Esophagus squamous epithelium (tissue), 5 donors: ENCODE measurements around the gene GABRG3. TPM values are rescaled to one million over a fixed set of nuclear protein-coding genes. Genes with fewer than 3 reads are reported as not detected.

Experiments
- DNase-seq: peaks from one replicate; lab custom pipeline; 2025; lab: John Stamatoyannopoulos, UW
- H3K27ac ChIP-seq, 4 donors: fragments of 200-600 bp; sonication (generic); one replicate each; pipeline ENCODE4 v1.5.1; 2016 to 2019; ENCODE audit warnings: mild to moderate bottlenecking in 1 of 4
- H3K27me3 ChIP-seq, 4 donors: fragments of 200-600 bp; sonication (generic); 1 replicate in 3 of 4; 2 replicates in 1 of 4; pipeline versions ENCODE4 v1.5.1 to v1.6.0; 2017 to 2021; ENCODE audit warnings: antibody characterized with exemption in 1 of 4
- H3K36me3 ChIP-seq, 3 donors: fragments of 200-600 bp; sonication (generic); one replicate each; pipeline ENCODE4 v1.5.1; 2016 to 2019
- H3K4me1 ChIP-seq, 3 donors: fragments of 200-600 bp; sonication (generic); one replicate each; pipeline ENCODE4 v1.5.1; 2017 to 2019
- H3K4me3 ChIP-seq, 4 donors: fragments of 200-600 bp; sonication (generic); 1 replicate in 3 of 4; 2 replicates in 1 of 4; pipeline ENCODE4 v1.5.1; 2016 to 2019; ENCODE audit warnings: mild to moderate bottlenecking in 2 of 4, moderate library complexity in 1 of 4
- H3K9me3 ChIP-seq, 3 donors: fragments of 200-600 bp; sonication (generic); one replicate each; pipeline ENCODE4 v1.5.1; 2016 to 2019
- CTCF ChIP-seq, 6 experiments: fragments of 450-650 bp in 4 of 6; fragments of 200-600 bp in 2 of 6; sonication (generic) in 2 of 6; IDR thresholded peaks; one replicate each; pipeline ENCODE4 v1.5.1; 2016 to 2019; ENCODE audit warnings: antibody characterized with exemption in 6 of 6, mild to moderate bottlenecking in 4 of 6, moderate library complexity in 4 of 6
- POLR2A ChIP-seq, 4 donors: fragments of 450-650 bp; IDR thresholded peaks; one replicate each; pipeline ENCODE4 v1.6.1; 2017; ENCODE audit warnings: antibody characterized with exemption in 4 of 4, mild to moderate bottlenecking in 4 of 4, moderate library complexity in 3 of 4
- WGBS, 2 donors: methylation state at CpG; one replicate each; pipeline ENCODE4 v1.1.5; 2018; 5-methylcytosine and 5-hydroxymethylcytosine counted together
- intact Hi-C: fragments of 100-400 bp; cut with DNase I; formaldehyde crosslinking; loops from one replicate; pipeline ENCODE4 v1.15.0; 2022
- total RNA-seq, 4 donors: library from RNA; depleted of rRNA; stranded (reverse); fragments of >200 nt; gene quantifications; one replicate each; pipeline ENCODE4 v1.1.0, GENCODE V29; 2016
- donor health status: DM: yes; HTN: yes; CAD: no.

Gene GABRG3
- total RNA-seq, 4 donors from 2014 or later, result 0.04 to 0.08 TPM; not detected in 2

- H3K4me3 ChIP-seq, result no peak overlapping the region
- no peaks in the 10 kb centered on the region for H3K36me3 ChIP-seq
- no peak for DNase-seq
- WGBS, 2 donors, result 84 to 93% methylated on average over 9 to 10 of the region's 11 CpGs
- intact Hi-C loops, result no loop called here
- H3K27me3 ChIP-seq, result no peaks in the 10 kb centered on the region
- no peak overlapping the region for H3K27ac ChIP-seq
- no peaks in the 10 kb centered on the region for H3K9me3 ChIP-seq
- no peak for TF ChIP-seq POLR2A (IDR thresholded peaks at IDR 0.05)
- no peak for TF ChIP-seq CTCF (IDR thresholded peaks at IDR 0.05)
- H3K4me1 ChIP-seq, result peaks cover 0 to 19% (median 0%) of the 10 kb centered on the region in 3 donors
Measured at GRCh38 chr15:27487846-27488245, 516.9 kb downstream of the GABRG3 start.

- DNase-seq, result no peak
- Histone ChIP-seq H3K9me3 (no peaks in the 10 kb centered on the region), H3K27ac (no peak overlapping the region), H3K4me1 (peaks cover 0 to 19% (median 0%) of the 10 kb centered on the region in 3 donors), H3K36me3 (no peaks in the 10 kb centered on the region), H3K4me3 (no peak overlapping the region), H3K27me3 (no peaks in the 10 kb centered on the region)
- TF ChIP-seq CTCF (IDR thresholded peaks at IDR 0.05), result no peak
- no peak for TF ChIP-seq POLR2A (IDR thresholded peaks at IDR 0.05)
- WGBS, 2 donors, result 41 to 55% methylated on average over 9 to 11 of the region's 12 CpGs
- intact Hi-C loops, result no loop called here
Measured at GRCh38 chr15:27490867-27491595, 520.0 kb downstream of the GABRG3 start.

GRCh38 chr15:27491666-27492621 is 521.0 kb downstream of the GABRG3 start:
- H3K36me3 ChIP-seq, result no peaks in the 10 kb centered on the region
- H3K9me3 ChIP-seq, result no peaks in the 10 kb centered on the region
- 55 to 60% methylated on average over 10 of the region's 10 CpGs for WGBS, 2 donors
- H3K27me3 ChIP-seq, result no peaks in the 10 kb centered on the region
- intact Hi-C loops, result no loop called here
- TF ChIP-seq POLR2A (IDR thresholded peaks at IDR 0.05) (no peak), CTCF (IDR thresholded peaks at IDR 0.05) (no peak)
- no peak overlapping the region for H3K27ac ChIP-seq
- DNase-seq, result no peak
- no peak overlapping the region for H3K4me3 ChIP-seq
- peaks cover 0 to 12% (median 0%) of the 10 kb centered on the region in 3 donors for H3K4me1 ChIP-seq

GRCh38 chr15:27495963-27496459 is 525.0 kb downstream of the GABRG3 start:
- Histone ChIP-seq H3K4me3 (no peak overlapping the region), H3K36me3 (no peaks in the 10 kb centered on the region), H3K4me1 (peaks cover 0 to 3% (median 0%) of the 10 kb centered on the region in 3 donors), H3K9me3 (no peaks in the 10 kb centered on the region), H3K27me3 (no peaks in the 10 kb centered on the region), H3K27ac (no peak overlapping the region)
- TF ChIP-seq CTCF (IDR thresholded peaks at IDR 0.05) (no peak), POLR2A (IDR thresholded peaks at IDR 0.05) (no peak)
- DNase-seq, result no peak
- intact Hi-C loops, result no loop called here
- WGBS, 2 donors, result 74 to 82% methylated on average over 1 to 3 of the region's 3 CpGs
